ENCODE results near the gene AHSA1. TPM values are rescaled to one million over a fixed set of nuclear protein-coding genes. Genes with fewer than 3 reads are reported as not detected.

The AHSA1 gene
- total RNA-seq, 1 experiment from 2014 or later, result 190 TPM

- Histone ChIP-seq H2BK5ac (ENCODE audit: insufficient read length, low read length) (no peak overlapping the region), H2BK15ac (ENCODE audit: low read depth, low read length) (no peak overlapping the region), H3K9ac (ENCODE audit: extremely low read depth, insufficient read length, low read length) (no peak overlapping the region), H3K79me1 (ENCODE audit: insufficient read depth, low read depth, low read length, poor library complexity, severe bottlenecking) (no peaks in the 10 kb centered on the region), H3K4me2 (ENCODE audit: insufficient read depth, insufficient read length, low read length) (no peak overlapping the region), H3T11ph (ENCODE audit: low read length) (no peak overlapping the region), H3K9me3 (ENCODE audit: control insufficient read depth, low read depth, low read length) (no peaks in the 10 kb centered on the region), H3K14ac (ENCODE audit: insufficient read depth, low read length) (no peak overlapping the region), H4K91ac (ENCODE audit: insufficient read length, low read depth, low read length) (no peak overlapping the region), H3K4me1 (ENCODE audit: insufficient read depth, low read length) (no peaks in the 10 kb centered on the region), H4K5ac (ENCODE audit: insufficient read length, low read depth, low read length) (no peak overlapping the region), H3K27ac (ENCODE audit: insufficient read length, low read depth, low read length) (no peak overlapping the region), H2BK120ac (ENCODE audit: low read depth, low read length, poor library complexity, severe bottlenecking) (no peak overlapping the region), H3K27me3 (ENCODE audit: insufficient read depth, low read length) (no peaks in the 10 kb centered on the region), H4K8ac (replicated peaks; ENCODE audit: insufficient read length, low read depth, low read length) (no peak overlapping the region), H2BK12ac (ENCODE audit: insufficient read length, low read depth, low read length) (no peak overlapping the region), H3K56ac (ENCODE audit: insufficient read length, low read depth, low read length) (no peak overlapping the region), H2AK5ac (ENCODE audit: insufficient read length, low read length) (no peak overlapping the region), H2AFZ (ENCODE audit: low read length) (no peak overlapping the region), H4K20me1 (ENCODE audit: control insufficient read depth, insufficient read depth, insufficient read length) (no peaks in the 10 kb centered on the region), H3K79me2 (ENCODE audit: insufficient read depth, low read length) (no peaks in the 10 kb centered on the region), H3K4ac (ENCODE audit: low read depth, low read length) (no peak overlapping the region), H3K18ac (ENCODE audit: insufficient read length, low read depth, low read length) (no peak overlapping the region), H3K23me2 (ENCODE audit: insufficient read length, low read depth, low read length, poor library complexity, severe bottlenecking) (no peaks in the 10 kb centered on the region), H3K23ac (ENCODE audit: insufficient read length, low read depth, low read length) (no peak overlapping the region), H2BK20ac (ENCODE audit: low read depth, low read length, poor library complexity, severe bottlenecking) (no peak overlapping the region)
- Mint-ChIP-seq H3K9me3 (no peaks in the 10 kb centered on the region), H3K36me3 (ENCODE audit: insufficient read depth in 1 of 3, low read depth in 3 of 3) (no peaks in the 10 kb centered on the region; a peak in 1 of 7 replicates), H3K27ac (no peak overlapping the region), H3K27me3 (ENCODE audit: low read depth) (peaks cover 2% of the 10 kb centered on the region; the same call in 1 of the 2 replicates), H3K4me1 (peaks cover 0 to 4% of the 10 kb centered on the region in 2 experiments; a peak in 1 of 4 replicates), H3K4me3 (no peak overlapping the region)
- no peak for DNase-seq
- TF ChIP-seq CTCF (conservative IDR thresholded peaks at IDR 0.05), result no peak
- WGBS (ENCODE audit: extremely low coverage, insufficient read length, low lambda C conversion rate), result no CpG with 5 or more reads among the region's 6 CpGs
These were observed 31.1 kb downstream of the AHSA1 start for GRCh38 chr14:77489041-77489440.
